ENCODE results near the gene SIKE1. TPM values are rescaled to one million over a fixed set of nuclear protein-coding genes. Genes with fewer than 3 reads are reported as not detected.

SIKE1 gene
- total RNA-seq, 2 donors from 2014 or later = 55.7 to 64.7 TPM

Other genes starting within 250 kb of the SIKE1 start
- 10 to 100 TPM; 27.5 to 30.4 TPM for gene BCAS2, start 199.1 kb downstream of the SIKE1 start, total RNA-seq
- gene DENND2C, start 110.6 kb downstream of the SIKE1 start, total RNA-seq = 1 to 10 TPM in 1 of 2 donors, under 1 TPM in 1; 0.88 to 2.2 TPM
- gene AMPD1, start 85.1 kb downstream of the SIKE1 start, total RNA-seq = under 1 TPM in 1 of 2 donors, not detected in 1; 0.17 TPM
- gene NRAS, start 63.9 kb downstream of the SIKE1 start, total RNA-seq = 10 to 100 TPM; 63.8 to 73.6 TPM
- 100 to 1,000 TPM; 478 to 479 TPM for gene CSDE1, start 22.7 kb downstream of the SIKE1 start, total RNA-seq
- not detected for gene SYCP1, start 74.2 kb upstream of the SIKE1 start, total RNA-seq
- not detected for gene TSHB, start 249.1 kb upstream of the SIKE1 start, total RNA-seq